DOHH2 (cell line): ENCODE data around the gene RAB3IL1.

Experiments used
- H3F3A ChIP-seq: fragments of 200-600 bp; sonication (generic), shearing (Covaris generic); 2 replicates; pipeline ENCODE4 v1.6.0; 2016; ENCODE audit warnings: antibody characterized with exemption, mild to moderate bottlenecking; ENCODE audit not compliant: control insufficient read depth, insufficient read depth
- H3K27ac ChIP-seq: fragments of 200-600 bp; sonication (generic); 2 replicates; pipeline ENCODE4 v1.5.1; 2014; ENCODE audit warnings: low read depth, mild to moderate bottlenecking, low read length, moderate library complexity
- H3K27me3 ChIP-seq: fragments of 200-600 bp; sonication (generic); 2 replicates; pipeline ENCODE4 v1.6.1; 2014; ENCODE audit warnings: mild to moderate bottlenecking, low read length, mixed read lengths; ENCODE audit not compliant: control insufficient read depth
- H3K36me3 ChIP-seq: fragments of 200-600 bp; sonication (generic); 2 replicates; pipeline ENCODE4 v1.6.1; 2014; ENCODE audit warnings: mild to moderate bottlenecking, low read length, moderate library complexity, mixed read lengths; ENCODE audit not compliant: control insufficient read depth
- H3K4me1 ChIP-seq: fragments of 200-600 bp; sonication (generic); 2 replicates; pipeline ENCODE4 v1.6.1; 2014; ENCODE audit warnings: mild to moderate bottlenecking, low read length, mixed read lengths; ENCODE audit not compliant: control insufficient read depth
- H3K4me2 ChIP-seq: fragments of 200-600 bp; sonication (generic); 2 replicates; pipeline ENCODE4 v1.6.0; 2014; ENCODE audit warnings: mild to moderate bottlenecking, low read length, moderate library complexity
- H3K4me3 ChIP-seq: fragments of 200-600 bp; sonication (generic); 2 replicates; pipeline ENCODE4 v1.5.1; 2014; ENCODE audit warnings: mild to moderate bottlenecking, low read length, mixed read lengths
- H3K79me2 ChIP-seq: fragments of 200-600 bp; sonication (generic); 2 replicates; pipeline ENCODE4 v1.6.1; 2014; ENCODE audit warnings: mild to moderate bottlenecking, low read length, mixed read lengths; ENCODE audit not compliant: control insufficient read depth
- H3K9me2 ChIP-seq: fragments of 200-600 bp; sonication (generic); replicated peaks from 2 replicates; pipeline ENCODE4 v1.6.1; 2014; ENCODE audit warnings: mild to moderate bottlenecking, low read length, mixed read lengths; ENCODE audit not compliant: control insufficient read depth
- H3K9me3 ChIP-seq: fragments of 200-600 bp; sonication (generic); 2 replicates; pipeline ENCODE4 v1.6.1; 2014; ENCODE audit warnings: antibody characterized with exemption, low read length, mixed read lengths; ENCODE audit not compliant: control insufficient read depth, insufficient read depth
- H4K20me1 ChIP-seq: fragments of 200-600 bp; sonication (generic); 2 replicates; pipeline ENCODE4 v1.6.0; 2014; ENCODE audit warnings: low read depth, mild to moderate bottlenecking, antibody characterized with exemption, low read length, moderate library complexity; ENCODE audit not compliant: control insufficient read depth, insufficient read depth
- CTCF ChIP-seq: fragments of 200-600 bp; sonication (generic); IDR thresholded peaks from one replicate; pipeline ENCODE4 v1.5.1; 2014; ENCODE audit warnings: antibody characterized with exemption, mild to moderate bottlenecking, low read depth, low read length; ENCODE audit not compliant: poor library complexity, severe bottlenecking
- EZH2phosphoT487 ChIP-seq: fragments of 200-600 bp; sonication (generic); IDR thresholded peaks from 2 replicates; pipeline ENCODE4 v1.6.1; 2017; ENCODE audit warnings: borderline replicate concordance, mild to moderate bottlenecking, antibody characterized with exemption, low read length, moderate library complexity, mixed read lengths

The RAB3IL1 gene

GRCh38 chr11:61853698-61854169 is 63.6 kb downstream of the RAB3IL1 start:
- no peak overlapping the region for H3K27ac ChIP-seq
- H3K4me1 ChIP-seq, result no peaks in the 10 kb centered on the region
- no peaks in the 10 kb centered on the region for H3K9me2 ChIP-seq
- peaks cover 17% of the 10 kb centered on the region for H4K20me1 ChIP-seq
- no peaks in the 10 kb centered on the region for H3K27me3 ChIP-seq
- no peak for TF ChIP-seq CTCF
- TF ChIP-seq EZH2phosphoT487, result no peak
- H3K9me3 ChIP-seq, result no peaks in the 10 kb centered on the region
- peaks cover 97% of the 10 kb centered on the region for H3K36me3 ChIP-seq
- H3F3A ChIP-seq, result no peaks in the 10 kb centered on the region
- peaks cover 16% of the 10 kb centered on the region for H3K79me2 ChIP-seq
- H3K4me2 ChIP-seq, result no peak overlapping the region
- H3K4me3 ChIP-seq, result no peak overlapping the region

DNA sequence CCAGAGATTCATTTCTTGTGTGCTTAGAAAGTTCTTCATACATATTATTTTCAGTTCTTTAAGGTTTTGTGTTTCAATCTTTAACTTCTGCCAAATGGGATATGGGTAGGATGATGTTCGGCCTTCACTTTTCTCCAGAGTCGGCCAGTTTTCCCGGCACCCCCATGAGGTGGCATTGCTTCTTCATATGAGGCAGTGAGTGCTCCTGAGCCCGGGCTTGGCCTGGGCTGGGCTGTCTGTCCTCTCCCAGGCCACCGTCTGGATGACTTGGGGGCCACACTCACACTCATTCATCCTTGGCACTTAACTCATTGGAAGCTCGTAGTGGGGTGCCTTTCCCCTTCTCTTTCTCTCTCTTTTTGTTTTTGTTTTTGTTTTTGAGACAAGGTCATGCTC is 65.5 kb downstream of the RAB3IL1 start:
- no peaks in the 10 kb centered on the region for H3F3A ChIP-seq
- H3K9me3 ChIP-seq, result no peaks in the 10 kb centered on the region
- no peak overlapping the region for H3K4me2 ChIP-seq
- no peaks in the 10 kb centered on the region for H3K27me3 ChIP-seq
- H3K4me3 ChIP-seq, result no peak overlapping the region
- no peaks in the 10 kb centered on the region for H3K4me1 ChIP-seq
- TF ChIP-seq EZH2phosphoT487, result no peak
- TF ChIP-seq CTCF, result no peak
- H3K79me2 ChIP-seq, result peaks cover 27% of the 10 kb centered on the region
- no peak overlapping the region for H3K27ac ChIP-seq
- peaks cover 97% of the 10 kb centered on the region for H3K36me3 ChIP-seq
- peaks cover 21% of the 10 kb centered on the region for H4K20me1 ChIP-seq
- H3K9me2 ChIP-seq, result no peaks in the 10 kb centered on the region

- Histone ChIP-seq H3F3A (no peaks in the 10 kb centered on the region), H3K27ac (no peak overlapping the region), H3K27me3 (no peaks in the 10 kb centered on the region), H4K20me1 (peaks cover 21% of the 10 kb centered on the region), H3K79me2 (peaks cover 27% of the 10 kb centered on the region), H3K36me3 (peaks cover 97% of the 10 kb centered on the region), H3K9me3 (no peaks in the 10 kb centered on the region), H3K9me2 (no peaks in the 10 kb centered on the region), H3K4me1 (no peaks in the 10 kb centered on the region), H3K4me2 (no peak overlapping the region), H3K4me3 (no peak overlapping the region)
- TF ChIP-seq EZH2phosphoT487, result no peak
Observed at GRCh38 chr11:61851113-61851899, 66.1 kb downstream of the RAB3IL1 start.

- H3K4me1 ChIP-seq, result no peaks in the 10 kb centered on the region
- H3K27me3 ChIP-seq, result no peaks in the 10 kb centered on the region
- no peak overlapping the region for H3K4me2 ChIP-seq
- peaks cover 18% of the 10 kb centered on the region for H4K20me1 ChIP-seq
- no peaks in the 10 kb centered on the region for H3K9me2 ChIP-seq
- H3K4me3 ChIP-seq, result no peak overlapping the region
- H3F3A ChIP-seq, result no peaks in the 10 kb centered on the region
- H3K79me2 ChIP-seq, result peaks cover 29% of the 10 kb centered on the region
- H3K27ac ChIP-seq, result no peak overlapping the region
- TF ChIP-seq EZH2phosphoT487 (no peak), CTCF (no peak)
- H3K36me3 ChIP-seq, result peaks cover 97% of the 10 kb centered on the region
- no peaks in the 10 kb centered on the region for H3K9me3 ChIP-seq
Observed at GRCh38 chr11:61850687-61851086, 66.7 kb downstream of the RAB3IL1 start.
